ENCODE measurements around the gene CRYGN.

DNA sequence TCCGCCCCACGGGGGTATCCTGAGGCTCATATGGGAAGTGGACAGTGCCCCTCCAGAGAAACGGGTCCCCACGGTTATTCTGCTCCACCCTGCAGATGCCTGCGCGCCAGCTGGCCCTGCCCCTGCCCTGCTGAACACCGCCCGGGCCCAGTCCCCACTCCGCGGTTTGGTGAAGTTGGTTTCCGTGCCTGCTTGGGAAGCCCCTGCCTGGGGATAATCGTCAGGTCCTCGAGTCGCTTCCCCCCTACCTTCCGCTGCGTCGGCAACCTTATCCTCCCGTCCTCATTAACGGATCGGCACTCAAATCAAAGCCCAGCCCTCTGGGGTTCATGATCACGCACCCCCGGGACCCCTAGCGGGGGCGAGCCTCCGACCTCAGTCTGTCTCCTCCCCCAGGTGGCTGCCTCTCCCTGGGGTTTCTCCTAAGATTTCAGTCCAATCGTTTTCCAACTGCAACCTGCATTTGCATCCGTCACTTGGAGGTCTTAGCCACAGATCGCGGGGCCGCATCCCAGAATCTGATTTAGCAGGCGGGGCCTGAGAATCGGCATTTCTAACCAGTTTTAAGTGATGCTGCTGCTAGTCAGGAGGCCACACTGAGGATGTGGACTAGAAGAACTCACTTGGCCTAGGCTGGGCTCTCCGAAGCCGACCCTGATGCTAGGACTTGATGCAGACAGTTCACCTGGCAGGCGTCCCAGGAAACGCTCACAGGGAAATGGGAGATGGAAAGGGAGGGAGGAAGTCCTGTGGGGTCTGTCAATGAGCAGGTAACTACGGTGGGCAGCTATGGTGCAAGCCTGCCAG lies 57.7 kb downstream of the CRYGN start:
- TF ChIP-seq POLR2A (IDR thresholded peaks at IDR 0.05; ENCODE audit: low read depth, low read length) (no peak), TAF1 (IDR thresholded peaks at IDR 0.05; ENCODE audit: low read depth, low read length) (no peak), POLR2AphosphoS5 (IDR thresholded peaks at IDR 0.05; ENCODE audit: low read depth, low read length) (no peak), POU2F2 (IDR thresholded peaks at IDR 0.05; ENCODE audit: low read depth, low read length) (no peak)
